H4 (cell line): ENCODE data around the gene CASZ1. TPM values are rescaled to one million over a fixed set of nuclear protein-coding genes. Genes with fewer than 3 reads are reported as not detected.

ENCODE experiments used
- DNase-seq: peaks from one replicate; pipeline ENCODE4 v3.0.0-alpha.2; 2015; ENCODE audit warnings: low spot score
- total RNA-seq: library from RNA; depleted of rRNA; stranded (reverse); fragments of >200 nt; shearing (Covaris generic); gene quantifications from 2 replicates; pipeline ENCODE4 v1.2.3, GENCODE V29; 2014

CASZ1 gene
- total RNA-seq, 1 experiment from 2014 or later = 0.17 TPM

GRCh38 chr1:10794724-10795275, 1.6 kb downstream of the CASZ1 start:
- DNase-seq = no peak

GRCh38 chr1:10793129-10793651, 3.3 kb downstream of the CASZ1 start:
- no peak for DNase-seq

GRCh38 chr1:10791105-10791951, 5.1 kb downstream of the CASZ1 start:
- no peak for DNase-seq

- no peak for DNase-seq
These were observed 6.4 kb downstream of the CASZ1 start for GRCh38 chr1:10789803-10790702.

- no peak for DNase-seq
These were observed 7.2 kb downstream of the CASZ1 start for GRCh38 chr1:10789047-10789791.

GRCh38 chr1:10788592-10789006, 7.8 kb downstream of the CASZ1 start:
- no peak for DNase-seq

GRCh38 chr1:10787286-10787685, 9.2 kb downstream of the CASZ1 start:
- no peak for DNase-seq

GRCh38 chr1:10785728-10786638, 10.5 kb downstream of the CASZ1 start:
- DNase-seq = no peak

GRCh38 chr1:10784998-10785727, 11.3 kb downstream of the CASZ1 start:
- DNase-seq = no peak

GRCh38 chr1:10782491-10783244, 13.8 kb downstream of the CASZ1 start:
- DNase-seq = no peak

- DNase-seq = no peak
These were observed 15.3 kb downstream of the CASZ1 start for GRCh38 chr1:10781137-10781536.

- DNase-seq = no peak
These were observed 16.6 kb downstream of the CASZ1 start for GRCh38 chr1:10779841-10780240.

GRCh38 chr1:10779201-10779600, 17.2 kb downstream of the CASZ1 start:
- DNase-seq = peak; percentile 88

- DNase-seq = no peak
These were observed 17.8 kb downstream of the CASZ1 start for GRCh38 chr1:10778640-10779039.

GRCh38 chr1:10777749-10778574, 18.5 kb downstream of the CASZ1 start:
- DNase-seq = no peak

GRCh38 chr1:10776190-10776905, 20.1 kb downstream of the CASZ1 start:
- DNase-seq = no peak

- no peak for DNase-seq
These were observed 20.7 kb downstream of the CASZ1 start for GRCh38 chr1:10775763-10776162.
